HG03558 (cell line): ENCODE results near the gene FARS2.

Experiments
- ATAC-seq: cut with Tn5 transposase; IDR thresholded peaks from one replicate; pipeline ENCODE4 v1.9.1; 2021; ENCODE audit warnings: moderate number of reproducible peaks; ENCODE audit not compliant: unreplicated experiment; ENCODE audit errors: extremely low read depth

FARS2 gene

GRCh38 chr6:5285081-5285480 lies 23.8 kb downstream of the FARS2 start:
- no peak for ATAC-seq

GRCh38 chr6:5285526-5285925 lies 24.2 kb downstream of the FARS2 start:
- ATAC-seq = no peak

GRCh38 chr6:5286780-5287179 lies 25.5 kb downstream of the FARS2 start:
- ATAC-seq = no peak

DNA sequence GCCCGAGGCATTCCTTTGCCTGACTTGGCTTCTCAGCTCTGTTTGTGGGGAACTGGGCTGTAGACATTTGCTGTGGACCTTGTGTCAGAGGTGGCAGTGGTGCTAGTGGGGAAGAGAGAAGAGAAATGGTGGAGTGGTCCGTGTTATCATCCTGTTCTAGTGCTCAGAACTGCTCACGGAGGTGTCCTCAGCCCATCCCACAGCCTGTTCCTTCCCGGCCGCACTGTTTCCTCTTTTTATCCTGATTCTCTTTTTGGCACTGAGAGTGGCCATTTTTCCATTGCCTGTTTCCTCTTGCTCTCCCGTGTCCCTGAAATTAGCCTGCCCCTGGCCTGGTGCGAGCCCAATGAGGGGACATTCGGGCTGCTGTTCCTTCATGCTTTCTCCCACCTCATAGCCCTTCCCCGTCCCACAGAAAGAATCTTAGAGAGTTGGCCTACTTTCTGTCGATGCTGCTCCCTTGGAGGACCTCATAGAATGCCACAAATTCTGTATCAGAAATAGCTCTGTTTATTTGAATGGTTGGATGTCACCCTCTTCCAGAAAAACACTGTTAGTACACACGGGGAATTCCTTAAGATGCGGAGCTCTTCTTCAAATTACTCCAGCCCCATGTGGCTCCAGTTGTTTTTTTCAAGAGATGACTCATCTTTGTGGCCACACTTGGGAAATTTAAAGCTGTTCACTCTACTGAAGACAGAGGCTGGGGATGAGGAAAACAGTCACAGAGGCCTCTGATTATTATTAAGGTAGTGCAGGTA lies 26.1 kb downstream of the FARS2 start:
- ATAC-seq = no peak

DNA sequence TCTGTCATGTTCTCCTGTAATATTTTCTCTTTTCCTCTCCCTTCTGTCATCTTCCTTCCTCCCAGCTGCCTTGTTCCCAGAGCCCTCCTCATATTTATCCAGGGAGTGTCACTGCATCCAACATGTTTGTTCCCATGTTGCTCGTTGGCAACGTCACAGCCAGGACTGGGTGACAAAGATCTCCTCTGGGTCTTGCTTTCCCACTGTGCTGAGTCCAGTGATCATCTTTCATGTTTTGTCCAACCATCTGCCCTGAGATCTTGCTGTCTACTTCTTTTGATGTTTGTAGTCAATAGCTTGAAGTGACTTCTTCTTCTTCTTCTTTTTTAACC lies 26.6 kb downstream of the FARS2 start:
- no peak for ATAC-seq

GRCh38 chr6:5290097-5290496 lies 28.8 kb downstream of the FARS2 start:
- ATAC-seq = no peak

GRCh38 chr6:5290500-5290899 lies 29.2 kb downstream of the FARS2 start:
- ATAC-seq = no peak

GRCh38 chr6:5292154-5292553 lies 30.8 kb downstream of the FARS2 start:
- no peak for ATAC-seq

- no peak for ATAC-seq
These were observed 32.4 kb downstream of the FARS2 start for GRCh38 chr6:5293692-5294091.

DNA sequence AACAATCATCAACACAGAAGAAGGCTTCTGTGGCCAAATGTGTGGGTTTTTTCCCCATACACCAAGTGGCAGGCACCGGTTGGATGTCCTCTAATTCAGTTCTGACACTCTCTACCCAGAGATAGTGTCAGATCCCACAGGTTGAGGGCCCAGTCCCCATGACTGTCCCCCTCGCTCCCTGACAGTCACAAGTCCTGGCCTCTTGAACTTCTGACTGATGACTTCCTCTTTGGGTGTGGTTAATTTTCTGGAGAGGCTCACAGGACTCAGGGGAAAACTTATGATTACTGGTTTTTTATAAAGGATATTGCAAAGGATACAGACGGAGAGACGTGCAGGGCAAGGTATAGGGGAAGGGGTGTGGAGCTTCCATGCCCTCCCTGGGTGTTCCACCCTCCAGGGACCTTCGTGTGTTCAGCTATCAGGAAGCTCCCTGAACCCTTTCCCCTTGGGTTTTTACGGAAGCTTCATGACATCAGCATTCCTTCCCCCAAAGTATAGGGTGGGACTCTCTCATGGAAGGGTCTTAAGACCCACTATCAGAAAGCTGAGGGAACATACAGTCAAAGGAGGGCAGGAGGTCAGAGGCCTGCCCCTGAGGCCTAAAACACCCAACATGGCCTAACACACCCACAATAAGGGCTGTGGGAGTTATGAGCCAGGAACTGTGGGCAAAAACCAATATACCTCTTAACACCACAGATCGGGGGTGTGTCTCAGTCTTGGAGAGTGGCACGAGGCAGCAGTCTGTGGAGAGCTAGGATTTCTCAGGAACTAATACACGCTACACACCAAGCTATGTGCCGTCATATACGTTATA lies 33.3 kb downstream of the FARS2 start:
- ATAC-seq = no peak

GRCh38 chr6:5295623-5296022 lies 34.3 kb downstream of the FARS2 start:
- ATAC-seq = no peak

DNA sequence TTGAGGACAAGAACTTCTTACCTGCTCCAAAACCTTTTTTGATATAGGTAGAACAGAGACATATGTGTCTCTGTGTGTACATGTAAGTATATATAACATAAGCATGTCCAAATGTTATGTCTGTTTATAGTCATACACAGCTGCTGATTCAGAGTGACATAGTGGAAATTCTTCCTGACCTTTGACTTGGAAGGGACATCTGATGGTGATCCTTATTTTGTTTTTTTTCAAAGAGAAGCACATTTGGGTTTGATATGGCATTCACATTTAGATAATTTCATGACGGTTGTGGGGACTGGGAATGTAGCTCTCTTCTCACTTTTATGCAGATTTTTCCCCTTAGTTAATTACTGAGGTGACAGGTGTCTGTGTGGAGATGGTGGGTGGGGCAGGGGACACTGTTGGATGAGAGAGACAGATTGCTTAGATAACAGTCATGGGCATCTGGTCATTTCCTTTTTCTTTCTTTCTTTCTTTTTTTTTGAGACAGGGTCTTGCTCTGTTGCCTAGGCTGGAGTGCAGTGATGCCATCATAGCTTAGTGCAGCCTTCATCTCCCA lies 39.0 kb downstream of the FARS2 start:
- ATAC-seq = no peak

- peak; percentile 70 for ATAC-seq
These were observed 41.1 kb downstream of the FARS2 start for GRCh38 chr6:5302220-5302946.

DNA sequence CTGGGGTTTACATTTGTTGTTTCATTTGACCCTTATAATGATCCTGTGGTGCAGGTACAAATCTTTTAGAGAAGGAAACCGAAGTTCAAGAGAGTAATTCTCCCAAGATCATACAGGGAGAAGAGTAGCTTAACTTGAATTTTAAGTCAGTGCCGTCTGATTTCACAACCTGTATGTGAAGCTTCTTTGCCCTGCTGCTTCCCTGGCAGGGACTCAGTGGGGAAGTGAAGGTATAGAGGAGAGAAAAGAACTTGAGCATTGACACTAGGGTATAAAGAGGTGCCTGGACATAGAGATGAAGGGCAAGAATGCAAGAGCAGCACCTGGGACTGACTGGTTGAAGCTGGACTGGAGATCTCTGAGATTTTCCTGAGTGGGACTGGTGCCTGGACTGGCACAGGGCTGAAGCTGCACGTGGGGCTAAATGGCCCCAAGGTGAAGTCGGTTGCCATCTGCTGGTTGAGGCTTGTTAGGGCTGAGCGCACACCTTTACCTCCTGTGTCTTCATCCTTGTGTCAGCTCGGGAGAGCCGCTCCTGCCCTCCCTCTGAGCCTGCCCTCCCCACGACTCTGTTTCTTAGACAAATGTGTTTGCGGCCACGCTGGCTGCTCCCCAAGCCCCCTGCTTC lies 41.8 kb downstream of the FARS2 start:
- ATAC-seq = peak; percentile 41

GRCh38 chr6:5303682-5304081 lies 42.4 kb downstream of the FARS2 start:
- no peak for ATAC-seq

DNA sequence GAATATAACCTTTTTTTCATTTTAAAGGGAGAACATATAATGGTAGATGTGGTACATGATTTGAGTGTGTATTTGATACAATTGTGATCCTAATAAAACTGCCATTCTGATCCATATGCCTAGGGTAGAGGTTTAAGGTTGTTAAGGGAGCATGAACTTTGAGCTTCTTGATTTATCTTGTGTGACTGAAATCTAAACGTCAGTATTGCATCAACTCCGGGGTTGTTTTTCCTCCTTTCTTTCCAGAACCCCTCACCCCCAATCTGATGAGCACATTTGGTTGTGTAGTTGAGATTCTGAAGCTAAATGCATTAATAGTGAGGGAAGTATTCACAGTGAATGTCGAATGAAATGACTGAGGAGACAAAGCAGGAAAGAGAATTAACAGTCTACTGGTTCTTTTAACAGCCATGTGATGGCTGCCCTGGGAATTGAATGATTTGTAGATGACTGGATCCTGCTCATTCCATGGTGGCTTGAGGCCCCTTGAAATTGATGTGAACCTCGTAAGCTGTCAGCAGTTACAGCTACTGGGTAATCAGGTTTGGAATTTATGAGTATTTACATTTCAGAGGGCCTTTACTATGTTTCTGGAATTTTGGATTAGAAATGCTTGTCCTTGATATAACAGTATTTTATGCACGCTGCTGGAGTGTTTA lies 44.8 kb downstream of the FARS2 start:
- ATAC-seq = no peak

DNA sequence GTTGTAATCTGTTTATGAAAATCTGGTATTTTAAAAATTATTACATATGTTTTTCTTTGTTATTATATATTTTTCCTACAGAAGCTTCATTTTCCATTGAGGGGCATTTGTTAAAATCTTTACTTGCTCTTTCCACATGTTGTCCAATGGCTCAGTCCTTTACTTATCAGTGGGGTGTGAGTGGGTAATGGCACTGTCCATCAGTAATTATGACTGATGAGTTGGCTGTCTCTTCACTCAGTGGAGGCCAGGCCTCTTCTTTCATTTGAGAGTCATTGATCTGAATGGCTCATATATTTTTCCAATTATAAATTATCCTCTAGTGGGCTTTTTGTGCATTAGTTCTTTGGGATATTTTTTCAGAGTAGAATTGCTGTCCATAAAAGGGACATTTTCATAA lies 45.7 kb downstream of the FARS2 start:
- no peak for ATAC-seq

- no peak for ATAC-seq
These were observed 46.8 kb downstream of the FARS2 start for GRCh38 chr6:5308066-5308465.

GRCh38 chr6:5314191-5314865 lies 53.0 kb downstream of the FARS2 start:
- ATAC-seq = no peak
